HEK293T (cell line): ENCODE measurements around the gene FUZ.

Experiments
- ARNT ChIP-seq: fragments of 450-650 bp; IDR thresholded peaks from 2 replicates; pipeline ENCODE4 v1.6.1; 2017; ENCODE audit warnings: mild to moderate bottlenecking
- FOXA1 ChIP-seq: fragments of 450-650 bp; IDR thresholded peaks from 2 replicates; pipeline ENCODE4 v1.6.1; 2016; ENCODE audit warnings: mild to moderate bottlenecking
- FOXK2 ChIP-seq: fragments of 450-650 bp; IDR thresholded peaks from 2 replicates; pipeline ENCODE4 v1.6.1; 2016; ENCODE audit warnings: mild to moderate bottlenecking
- L3MBTL2 ChIP-seq: fragments of 450-650 bp; conservative IDR thresholded peaks from 2 replicates; pipeline ENCODE4 v1.6.1; 2016; ENCODE audit warnings: mild to moderate bottlenecking
- SP1 ChIP-seq: fragments of 450-650 bp; IDR thresholded peaks from 2 replicates; pipeline ENCODE4 v1.6.1; 2017
- TARDBP ChIP-seq: fragments of 450-650 bp; IDR thresholded peaks from 2 replicates; pipeline ENCODE4 v1.6.1; 2016
- ZNF384 ChIP-seq: fragments of 450-650 bp; IDR thresholded peaks from 2 replicates; pipeline ENCODE4 v1.6.1; 2016
- TF ChIP-seq, protein P1 (sequence below): fragments of 450-650 bp; IDR thresholded peaks from 2 replicates; pipeline ENCODE4 v1.6.1; 2016

DNA sequence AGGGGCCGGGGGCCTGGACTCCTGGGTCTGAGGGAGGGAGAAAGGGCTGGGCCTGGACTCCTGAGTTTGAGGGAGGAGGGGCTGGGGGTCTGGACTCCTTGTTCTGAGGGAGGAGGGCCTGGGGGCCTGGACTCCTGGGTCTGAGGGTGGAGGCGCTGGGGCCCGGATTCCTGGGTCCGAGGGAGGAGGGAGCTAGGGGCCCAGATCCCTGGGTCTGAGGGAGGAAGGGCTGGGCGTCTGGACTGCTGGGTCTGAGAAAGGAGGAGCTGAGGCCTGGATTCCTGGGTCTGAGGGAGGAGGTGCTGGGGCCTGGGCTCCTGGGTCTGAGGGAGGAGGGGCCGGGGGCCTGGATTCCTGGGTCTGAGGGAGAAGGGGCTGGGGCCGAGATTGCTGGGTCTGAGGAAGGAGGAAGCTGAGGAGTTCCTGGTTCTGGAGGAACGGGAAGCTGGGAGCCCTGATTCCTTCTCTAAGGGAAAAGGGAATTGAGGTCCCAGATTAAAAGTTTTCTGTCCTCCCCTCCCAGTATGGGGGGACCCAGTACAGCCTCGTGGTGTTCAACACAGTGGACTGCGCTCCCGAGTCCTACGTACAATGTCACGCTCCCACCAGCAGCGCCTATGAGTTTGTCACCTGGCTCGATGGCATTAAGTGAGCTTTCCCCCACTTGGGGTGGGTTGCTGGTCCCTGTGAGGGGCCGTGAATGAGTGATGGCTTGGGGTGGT, 5.7 kb upstream of the FUZ start:
- TF ChIP-seq FOXA1: no peak
- TF ChIP-seq SP1: no peak
- TF ChIP-seq, protein P1, sequence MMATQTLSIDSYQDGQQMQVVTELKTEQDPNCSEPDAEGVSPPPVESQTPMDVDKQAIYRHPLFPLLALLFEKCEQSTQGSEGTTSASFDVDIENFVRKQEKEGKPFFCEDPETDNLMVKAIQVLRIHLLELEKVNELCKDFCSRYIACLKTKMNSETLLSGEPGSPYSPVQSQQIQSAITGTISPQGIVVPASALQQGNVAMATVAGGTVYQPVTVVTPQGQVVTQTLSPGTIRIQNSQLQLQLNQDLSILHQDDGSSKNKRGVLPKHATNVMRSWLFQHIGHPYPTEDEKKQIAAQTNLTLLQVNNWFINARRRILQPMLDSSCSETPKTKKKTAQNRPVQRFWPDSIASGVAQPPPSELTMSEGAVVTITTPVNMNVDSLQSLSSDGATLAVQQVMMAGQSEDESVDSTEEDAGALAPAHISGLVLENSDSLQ: no peak
- no peak for TF ChIP-seq L3MBTL2
- TF ChIP-seq ARNT: no peak
- no peak for TF ChIP-seq TARDBP
- TF ChIP-seq FOXK2: no peak
- TF ChIP-seq ZNF384: no peak
